GM12872 (cell line): ENCODE results near the gene TUBB2B.

ENCODE experiments used
- TF ChIP-seq, protein P1 (sequence below): IDR thresholded peaks from 3 replicates; pipeline ENCODE4 v1.5.1; 2011; ENCODE audit warnings: low read depth, mild to moderate bottlenecking, low read length, moderate library complexity; ENCODE audit not compliant: insufficient read depth

Gene TUBB2B

DNA sequence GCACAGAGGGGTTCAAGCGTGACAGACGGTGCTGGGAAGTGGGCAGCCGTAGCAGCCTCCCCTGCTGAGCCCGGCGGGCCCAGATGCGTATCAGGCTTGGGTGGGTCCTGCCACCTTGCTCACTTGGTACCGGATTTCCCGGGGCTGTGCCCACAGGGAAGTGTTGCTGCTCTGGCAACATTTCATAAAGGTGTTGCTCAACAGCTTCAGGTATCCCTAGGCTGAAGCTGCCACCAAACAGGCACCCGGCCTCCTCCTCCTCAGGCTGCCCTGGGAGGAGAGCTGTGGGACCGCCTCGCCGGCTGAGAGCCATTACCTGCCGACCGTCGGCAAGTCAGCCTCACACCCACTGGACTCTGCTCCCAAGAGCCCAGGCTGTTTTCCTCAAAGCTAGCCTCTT, 42.8 kb upstream of the TUBB2B start:
- TF ChIP-seq, protein P1, sequence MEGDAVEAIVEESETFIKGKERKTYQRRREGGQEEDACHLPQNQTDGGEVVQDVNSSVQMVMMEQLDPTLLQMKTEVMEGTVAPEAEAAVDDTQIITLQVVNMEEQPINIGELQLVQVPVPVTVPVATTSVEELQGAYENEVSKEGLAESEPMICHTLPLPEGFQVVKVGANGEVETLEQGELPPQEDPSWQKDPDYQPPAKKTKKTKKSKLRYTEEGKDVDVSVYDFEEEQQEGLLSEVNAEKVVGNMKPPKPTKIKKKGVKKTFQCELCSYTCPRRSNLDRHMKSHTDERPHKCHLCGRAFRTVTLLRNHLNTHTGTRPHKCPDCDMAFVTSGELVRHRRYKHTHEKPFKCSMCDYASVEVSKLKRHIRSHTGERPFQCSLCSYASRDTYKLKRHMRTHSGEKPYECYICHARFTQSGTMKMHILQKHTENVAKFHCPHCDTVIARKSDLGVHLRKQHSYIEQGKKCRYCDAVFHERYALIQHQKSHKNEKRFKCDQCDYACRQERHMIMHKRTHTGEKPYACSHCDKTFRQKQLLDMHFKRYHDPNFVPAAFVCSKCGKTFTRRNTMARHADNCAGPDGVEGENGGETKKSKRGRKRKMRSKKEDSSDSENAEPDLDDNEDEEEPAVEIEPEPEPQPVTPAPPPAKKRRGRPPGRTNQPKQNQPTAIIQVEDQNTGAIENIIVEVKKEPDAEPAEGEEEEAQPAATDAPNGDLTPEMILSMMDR = no peak

DNA sequence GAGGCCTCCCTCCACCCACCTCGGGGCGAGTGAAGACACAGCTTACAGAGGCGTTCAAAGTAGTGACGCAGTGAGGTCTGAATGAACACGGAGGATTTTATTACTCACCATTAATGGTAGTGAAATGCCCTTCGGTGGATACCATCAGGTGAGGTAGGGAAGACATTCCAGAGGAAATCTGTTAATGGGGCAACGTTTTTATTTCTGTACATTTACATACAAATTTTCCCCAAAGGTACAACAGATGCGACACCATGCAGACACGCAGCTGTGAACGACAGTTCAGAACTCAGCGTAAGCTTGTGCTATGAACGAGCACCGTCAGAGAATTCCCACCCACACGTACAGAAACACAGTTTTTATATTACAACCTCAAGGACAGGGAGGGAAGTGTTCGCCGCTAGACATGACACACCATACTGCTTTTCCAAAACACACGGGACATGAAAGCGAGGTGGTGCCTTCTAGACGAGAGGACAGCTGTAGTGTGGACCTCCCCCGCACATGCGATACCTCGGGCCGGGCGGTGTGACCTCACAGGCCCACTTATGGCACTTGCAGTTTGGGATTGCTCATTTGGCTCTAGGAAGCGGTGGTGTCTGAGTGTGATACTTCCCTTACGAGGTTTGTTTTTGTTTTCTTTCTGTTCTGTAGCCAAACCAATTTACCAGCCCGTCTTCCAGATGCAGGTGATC, 42.0 kb upstream of the TUBB2B start:
- TF ChIP-seq, protein P1 = no peak

- TF ChIP-seq, protein P1 = no peak
These were observed 41.2 kb upstream of the TUBB2B start for GRCh38 chr6:3268680-3269079.

- TF ChIP-seq, protein P1 = no peak
These were observed 39.7 kb upstream of the TUBB2B start for GRCh38 chr6:3267162-3267561.

- TF ChIP-seq, protein P1 = no peak
These were observed 38.7 kb upstream of the TUBB2B start for GRCh38 chr6:3266170-3266569.

DNA sequence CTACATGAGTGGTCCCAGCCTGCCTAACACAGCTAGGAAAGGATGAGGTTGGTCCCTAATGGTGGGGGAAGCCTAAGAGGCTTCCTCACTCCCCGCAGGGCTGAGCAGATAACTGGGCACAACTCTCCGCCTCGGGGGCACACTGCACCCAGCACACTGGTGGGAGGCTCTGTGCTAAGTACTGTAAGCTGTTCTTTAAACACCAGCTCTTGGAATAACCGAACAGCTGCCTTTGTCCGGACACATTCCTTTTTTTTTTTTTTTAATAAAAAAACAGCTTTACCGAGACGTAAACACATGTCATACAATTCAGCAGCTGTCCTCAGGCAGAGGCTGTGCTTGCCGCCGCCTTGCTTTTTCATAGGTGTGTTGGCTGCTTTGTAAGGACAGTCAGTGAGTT, 38.2 kb upstream of the TUBB2B start:
- TF ChIP-seq, protein P1 = no peak

GRCh38 chr6:3264356-3264755, 36.9 kb upstream of the TUBB2B start:
- TF ChIP-seq, protein P1 = no peak

DNA sequence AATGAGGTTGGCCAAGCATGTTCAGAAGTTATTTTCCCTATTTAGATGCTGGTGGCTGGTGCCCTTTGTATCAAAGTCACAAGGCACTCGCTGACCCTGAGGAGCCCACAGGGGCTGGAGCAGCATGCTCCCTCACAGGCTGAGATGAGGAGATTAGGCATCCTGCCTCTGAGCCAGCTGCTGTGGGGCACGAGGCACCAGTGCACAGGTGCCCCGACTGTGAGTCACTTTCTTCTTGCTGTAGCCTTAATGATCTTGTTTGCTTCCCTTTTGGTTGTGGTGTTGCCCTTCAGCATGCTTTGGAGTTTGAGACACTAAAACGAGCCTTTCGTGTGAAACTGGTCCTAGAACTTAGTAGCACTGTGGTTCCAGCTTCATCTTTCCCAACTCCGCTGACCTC, 35.6 kb upstream of the TUBB2B start:
- TF ChIP-seq, protein P1 = no peak
